NCI-H2196 (cell line): ENCODE measurements around the gene PRG2.

Experiments used
- DNase-seq: peaks from one replicate; lab custom pipeline; 2025; ENCODE audit not compliant: unreplicated experiment; lab: John Stamatoyannopoulos, UW

Gene PRG2

DNA sequence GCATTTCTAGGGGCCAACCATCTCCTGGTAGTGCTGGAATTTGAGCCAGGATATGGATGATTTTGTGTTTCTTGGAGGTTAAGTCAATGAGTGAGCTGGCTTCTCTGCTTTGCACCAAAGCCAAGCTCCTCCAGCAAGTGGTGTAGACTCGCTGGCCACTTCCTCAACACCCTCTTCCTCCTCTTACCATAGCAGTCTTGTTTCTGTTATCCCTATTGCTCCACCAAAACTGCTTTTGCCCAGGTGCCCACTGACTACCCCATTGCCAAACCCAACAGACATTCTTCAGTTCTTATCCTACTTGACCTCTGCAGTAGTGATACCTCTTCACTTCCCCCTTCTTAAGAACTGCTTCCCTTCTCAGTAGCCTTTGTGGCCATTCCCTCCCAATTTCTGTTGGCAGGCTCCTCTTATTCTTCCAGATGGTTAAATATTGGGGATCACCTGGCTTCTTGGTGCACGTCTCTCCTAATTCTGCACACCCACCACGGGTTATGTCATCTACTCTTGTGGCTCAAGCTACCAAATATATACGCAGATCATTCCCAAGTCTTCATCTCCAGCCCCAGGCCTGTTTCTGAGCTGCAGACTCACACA is 7.0 kb upstream of the PRG2 start:
- DNase-seq: no peak

DNA sequence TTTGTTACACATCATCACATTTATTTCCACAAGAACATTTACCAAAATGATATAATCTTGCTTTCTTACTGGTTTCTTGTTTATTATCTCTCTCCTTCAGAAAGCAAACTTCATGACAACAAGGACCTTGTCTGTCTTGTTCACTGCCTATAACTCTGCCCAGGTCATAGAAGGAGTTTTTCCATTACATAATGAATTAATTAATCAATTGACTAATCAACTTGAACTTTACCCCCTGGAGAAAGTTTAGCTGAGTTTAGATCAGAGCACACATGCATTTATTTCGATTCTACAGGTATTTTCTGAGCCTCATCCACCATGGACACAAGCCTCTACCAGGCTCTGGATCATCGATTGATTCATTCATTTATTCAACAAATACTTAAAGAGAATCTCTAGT is 6.3 kb upstream of the PRG2 start:
- no peak for DNase-seq

DNA sequence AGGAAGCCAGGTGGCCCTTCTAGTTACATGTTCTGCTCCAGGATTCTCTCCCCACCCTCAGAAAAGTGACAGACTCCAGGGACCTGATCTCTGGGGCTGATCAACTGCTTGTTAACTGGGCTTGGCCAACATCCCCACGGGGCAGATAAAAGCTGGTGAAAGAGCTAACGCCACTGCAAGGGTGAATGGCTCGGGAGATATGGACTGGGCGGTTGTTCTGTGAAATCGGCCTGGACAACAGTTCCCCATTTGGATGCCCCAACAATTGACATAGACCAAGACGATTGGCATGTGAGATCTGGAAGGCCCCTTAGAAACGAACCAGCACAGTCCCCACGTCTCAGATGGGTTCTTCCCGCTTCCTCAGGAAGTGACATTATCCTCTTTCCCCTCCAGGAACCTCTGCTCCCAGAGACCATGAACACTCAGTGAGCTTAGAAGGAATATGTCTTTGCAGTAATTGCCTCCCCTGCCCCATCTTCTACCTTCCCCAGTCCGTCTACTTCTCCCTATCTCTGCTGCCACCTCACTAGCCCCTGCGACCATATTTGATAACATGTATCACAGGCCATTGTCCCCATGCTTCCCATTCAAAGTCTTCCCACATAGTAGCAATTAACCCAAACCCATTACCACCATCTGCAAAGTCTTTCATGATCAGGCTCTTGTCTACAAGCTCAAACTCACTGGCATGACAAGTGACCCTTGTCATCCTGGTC is 5.6 kb upstream of the PRG2 start:
- DNase-seq: no peak

DNA sequence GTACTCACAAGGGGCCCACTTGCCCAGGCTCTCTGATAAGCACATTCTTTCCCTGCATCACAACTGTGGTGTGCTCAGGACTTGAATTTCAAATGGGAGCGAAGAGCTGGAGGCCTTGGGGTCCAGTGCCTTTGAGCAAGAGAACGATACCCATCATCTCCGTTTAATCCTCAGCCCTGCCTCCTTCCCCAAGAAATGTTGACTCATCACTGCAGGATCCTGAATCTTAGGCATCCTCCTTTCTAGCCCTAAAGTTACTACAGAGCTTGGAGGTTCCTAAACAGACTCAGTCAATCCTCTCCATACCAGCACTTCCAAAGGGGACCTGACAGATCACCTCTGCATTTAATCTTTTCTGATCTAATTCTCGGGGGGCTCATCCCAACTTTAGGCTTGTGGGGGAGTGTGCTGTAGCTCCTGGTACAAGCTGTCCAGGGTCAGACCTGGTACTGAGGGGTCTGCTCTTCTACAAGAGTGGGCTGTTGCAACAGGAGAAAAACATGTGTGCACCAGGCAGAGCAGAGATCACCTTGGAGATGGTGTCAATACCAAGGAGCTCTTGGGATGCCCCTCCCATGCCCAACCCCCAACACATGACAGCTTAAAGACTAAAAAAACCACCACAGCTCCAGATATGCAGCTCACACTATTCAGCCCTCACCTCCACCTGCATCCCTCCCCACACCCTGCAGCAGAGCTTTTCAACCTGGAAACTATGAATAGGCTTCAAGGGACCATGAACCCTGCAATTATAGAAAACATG is 3.9 kb upstream of the PRG2 start:
- no peak for DNase-seq

DNA sequence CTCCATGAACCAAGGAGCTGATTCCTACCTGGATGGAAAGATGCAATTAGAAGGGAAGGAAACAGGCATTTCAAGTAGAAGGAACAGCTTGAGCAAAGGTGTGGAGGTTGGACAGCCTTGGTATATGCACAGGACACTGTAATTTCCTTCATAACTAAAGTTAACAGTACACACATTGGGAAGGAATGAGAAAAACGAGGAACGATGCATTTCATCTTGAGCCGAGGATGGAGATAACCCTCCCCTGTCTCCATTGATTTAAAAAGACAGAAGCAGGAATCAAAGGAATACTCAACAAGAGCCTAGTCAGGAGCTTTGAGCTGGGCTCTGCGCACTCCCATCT is 2.3 kb upstream of the PRG2 start:
- no peak for DNase-seq

DNA sequence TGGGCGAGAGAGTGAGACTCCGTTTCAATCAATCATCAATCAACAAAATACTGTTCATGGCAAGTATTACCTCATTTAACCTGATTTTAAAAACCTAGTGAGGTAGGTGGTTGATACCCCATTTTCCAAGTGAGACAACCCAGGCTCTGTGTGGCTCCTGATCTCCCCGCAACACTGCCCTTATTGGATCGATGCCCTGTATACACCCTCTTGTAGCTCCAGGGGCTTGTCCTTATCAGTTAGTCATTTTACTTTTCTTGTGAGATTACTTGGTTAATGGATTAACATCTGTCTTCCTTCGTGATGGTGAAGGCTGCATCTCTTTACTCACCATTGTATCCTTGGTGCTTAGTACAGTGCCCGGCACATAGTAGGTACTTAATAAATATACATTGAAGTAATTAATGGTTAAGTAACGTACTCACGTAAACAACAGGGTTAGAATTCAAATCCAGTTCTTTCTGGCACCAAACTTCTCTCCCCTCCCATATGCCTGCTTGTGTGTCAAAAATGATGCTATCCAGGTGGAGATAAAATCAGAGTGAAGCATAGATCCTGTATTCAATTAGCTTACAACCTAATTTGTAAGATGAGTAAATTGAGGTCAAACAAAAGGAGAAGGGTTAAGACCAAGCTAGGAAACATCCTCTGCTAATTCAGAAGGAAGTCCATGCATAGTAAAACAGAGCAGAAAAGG is 1.8 kb upstream of the PRG2 start:
- no peak for DNase-seq

DNA sequence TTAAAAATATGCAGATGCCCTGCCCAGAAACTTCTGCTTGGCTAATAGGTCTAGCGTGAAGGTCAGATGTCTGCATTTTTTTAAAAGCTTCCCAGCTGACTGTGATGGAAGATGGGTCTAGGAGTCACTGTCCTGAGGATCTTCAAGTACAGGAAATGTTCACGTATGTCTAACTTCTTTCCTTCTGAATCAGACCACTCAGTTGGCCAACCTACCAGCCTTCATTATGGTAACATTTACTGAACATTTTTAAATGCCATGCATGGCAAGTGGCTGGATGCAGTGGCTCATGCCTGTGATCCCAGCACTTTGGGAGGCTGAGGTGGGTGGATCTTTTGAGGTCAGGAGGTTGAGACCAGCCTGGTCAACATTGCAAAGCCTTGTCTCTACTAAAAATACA is 1.1 kb upstream of the PRG2 start:
- DNase-seq: no peak

DNA sequence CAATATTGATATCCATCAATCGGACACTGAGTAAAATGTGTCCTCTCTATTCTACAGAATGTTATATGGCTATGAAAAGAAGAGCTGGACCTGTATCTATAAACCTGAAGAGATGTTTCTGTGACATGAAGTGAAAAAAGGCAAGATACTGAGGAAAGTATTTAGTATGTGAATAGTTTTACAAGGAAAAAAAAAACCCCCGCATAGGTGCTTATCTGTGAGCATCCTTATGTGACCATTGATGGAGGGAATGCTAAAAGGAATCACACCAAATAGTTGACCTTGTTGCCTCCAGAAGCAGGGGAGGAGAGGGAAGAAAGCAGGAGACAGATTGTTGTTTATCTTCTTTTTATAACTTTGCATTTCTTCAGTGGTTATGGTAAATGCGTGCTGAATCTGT is 661 bp upstream of the PRG2 start:
- DNase-seq: no peak

DNA sequence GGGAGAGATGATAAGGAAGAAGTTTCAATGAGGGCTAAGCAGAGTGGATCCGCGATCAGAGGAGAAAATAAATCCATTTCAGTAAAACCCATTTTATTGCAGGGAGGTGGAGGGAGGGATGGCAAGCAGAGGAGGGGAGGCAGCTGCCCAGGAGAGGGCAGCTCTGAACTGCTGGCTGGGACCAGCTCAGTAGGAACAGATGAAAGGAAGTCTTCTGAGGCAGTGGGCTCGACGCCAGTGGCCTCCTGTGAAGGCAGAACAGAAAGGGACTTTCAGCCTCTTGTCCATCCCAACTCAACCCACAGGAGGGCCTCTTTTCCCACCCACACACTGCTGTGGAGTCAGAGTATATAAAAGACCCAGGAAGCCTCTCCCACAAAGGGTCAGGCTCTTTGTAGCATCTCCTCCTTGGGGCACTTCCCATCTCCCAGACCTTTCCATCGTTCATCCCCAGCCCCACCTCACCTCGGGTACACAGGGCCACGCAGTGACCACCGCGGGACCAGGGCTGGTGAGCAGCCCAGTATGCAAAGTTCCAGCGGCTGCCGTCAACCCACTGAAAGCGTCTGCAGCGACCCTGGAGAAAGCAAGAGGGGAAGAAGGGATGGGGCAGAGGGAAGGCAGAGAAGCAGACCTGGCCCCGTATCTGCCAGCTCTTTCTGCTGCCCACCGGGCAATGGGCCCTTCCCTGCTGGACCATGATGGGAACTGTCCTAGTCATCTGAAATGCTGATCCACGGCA is 3.0 kb downstream of the PRG2 start:
- no peak for DNase-seq

DNA sequence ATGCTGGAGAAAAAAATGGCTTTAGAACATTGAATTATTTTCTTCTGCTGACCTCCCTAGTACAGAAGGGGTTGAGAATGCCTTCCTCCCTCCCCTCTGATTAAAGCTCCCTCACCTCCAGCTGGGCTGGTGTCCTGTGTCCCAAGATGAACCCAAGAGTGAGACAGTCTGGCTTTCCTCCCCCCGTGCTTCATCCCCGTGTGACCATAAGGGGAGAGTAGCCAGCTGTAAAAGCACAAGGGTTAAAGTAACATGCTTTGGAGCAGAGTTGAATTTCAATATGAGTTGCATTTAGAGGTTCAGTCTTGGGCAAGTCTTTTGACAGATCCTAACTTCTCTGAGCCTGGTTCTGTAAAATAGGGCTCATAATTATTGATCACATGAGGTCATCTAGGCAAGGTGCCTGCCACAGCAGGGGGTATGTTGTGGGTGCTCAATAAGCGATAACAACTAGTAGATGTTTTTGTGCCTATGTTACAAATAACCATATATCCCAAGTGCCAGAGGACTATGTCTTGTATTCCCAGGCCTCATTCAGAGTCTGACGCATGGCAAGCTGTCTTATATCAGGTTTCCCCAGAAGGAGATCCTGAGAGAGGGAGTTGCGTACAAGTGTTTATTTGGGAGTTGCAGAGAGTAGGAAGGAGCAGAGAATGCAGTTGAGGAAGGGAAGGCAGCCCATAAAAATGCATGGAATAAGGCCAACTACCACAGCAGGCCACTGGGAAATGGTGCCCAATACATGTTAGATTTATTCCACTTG is 4.1 kb downstream of the PRG2 start:
- DNase-seq: no peak

DNA sequence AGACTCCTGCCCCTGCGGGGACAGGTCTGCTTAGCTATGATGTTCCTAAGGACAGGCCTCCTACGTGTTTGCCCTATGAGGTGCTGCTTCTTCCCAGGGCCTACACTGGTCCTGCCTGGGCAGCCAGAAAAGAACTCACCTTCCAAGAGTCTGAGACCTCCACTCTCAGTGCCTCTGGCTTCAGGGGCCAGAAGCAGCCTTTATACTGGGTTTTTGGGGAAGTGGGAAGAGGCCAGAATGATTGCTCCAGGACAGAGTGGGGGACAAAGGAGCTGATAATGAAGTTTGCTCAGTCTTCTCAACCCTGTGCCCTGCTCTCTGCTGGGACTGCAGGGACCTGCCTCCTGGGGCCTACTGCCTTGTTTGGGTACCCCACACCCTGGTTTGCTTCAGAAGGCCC is 9.5 kb downstream of the PRG2 start, which contains the start of gene PRG3:
PRG3 (minus strand) TSS at position 176 of the 400 bp plus-strand sequence. CDS start 442 bp downstream, outside the sequence.
- no peak for DNase-seq

DNA sequence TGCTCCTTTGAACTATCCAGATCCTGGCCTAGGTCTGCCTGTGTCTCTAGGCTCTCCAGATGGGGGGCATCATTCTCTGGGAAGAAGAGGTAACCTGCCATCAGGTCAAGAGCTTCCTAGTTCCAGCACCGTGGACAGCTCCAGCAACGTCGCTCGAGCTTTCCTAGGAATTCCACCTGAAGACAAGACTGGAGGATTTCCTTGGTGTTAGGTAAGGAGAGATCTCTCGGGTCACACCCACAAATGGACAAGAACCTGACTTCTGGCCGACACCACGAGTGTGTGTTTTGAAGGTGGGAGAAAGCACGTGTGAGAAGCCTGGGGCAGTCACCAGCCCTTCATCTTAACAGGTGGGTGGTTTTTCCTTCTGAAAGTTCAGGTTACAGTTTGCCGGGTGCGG is 10.7 kb downstream of the PRG2 start:
- DNase-seq: no peak

DNA sequence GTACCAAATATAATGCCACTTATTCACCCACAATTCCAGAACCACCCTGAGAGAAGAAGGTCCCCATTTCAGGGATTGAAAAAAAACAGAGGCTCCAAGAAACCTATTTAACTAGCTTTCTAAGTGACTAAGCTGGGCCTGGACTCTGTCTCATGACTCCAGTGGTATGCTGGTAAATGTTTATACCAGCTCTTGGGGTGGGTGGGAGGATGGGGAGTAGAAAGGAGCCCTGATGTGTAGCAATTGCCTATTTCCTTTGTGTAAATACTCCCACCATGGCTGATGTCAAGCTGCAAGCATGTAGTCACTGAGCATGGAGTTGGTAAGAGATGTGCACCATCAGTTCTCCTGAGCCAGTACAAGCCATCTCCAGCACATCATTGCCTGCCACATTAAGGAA is 12.3 kb downstream of the PRG2 start:
- no peak for DNase-seq

DNA sequence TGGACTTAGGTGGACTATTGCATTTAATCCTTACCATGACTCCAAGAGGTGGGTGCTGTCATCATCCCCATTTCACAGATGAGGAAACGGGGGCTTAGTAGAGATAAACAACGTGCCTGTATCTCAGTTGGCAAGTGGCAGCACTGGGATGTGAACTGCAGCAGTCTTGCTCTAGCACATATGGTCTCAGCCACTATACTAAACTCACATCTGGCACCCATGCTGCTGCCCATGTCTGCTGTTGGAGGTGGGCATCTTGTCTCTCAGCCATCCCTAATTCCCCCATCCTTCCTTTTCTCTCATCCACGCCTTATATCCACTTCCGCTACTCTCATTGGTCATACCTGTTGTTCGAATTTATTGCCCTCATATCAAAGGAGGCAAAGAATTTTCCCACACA is 13.3 kb downstream of the PRG2 start:
- DNase-seq: no peak

DNA sequence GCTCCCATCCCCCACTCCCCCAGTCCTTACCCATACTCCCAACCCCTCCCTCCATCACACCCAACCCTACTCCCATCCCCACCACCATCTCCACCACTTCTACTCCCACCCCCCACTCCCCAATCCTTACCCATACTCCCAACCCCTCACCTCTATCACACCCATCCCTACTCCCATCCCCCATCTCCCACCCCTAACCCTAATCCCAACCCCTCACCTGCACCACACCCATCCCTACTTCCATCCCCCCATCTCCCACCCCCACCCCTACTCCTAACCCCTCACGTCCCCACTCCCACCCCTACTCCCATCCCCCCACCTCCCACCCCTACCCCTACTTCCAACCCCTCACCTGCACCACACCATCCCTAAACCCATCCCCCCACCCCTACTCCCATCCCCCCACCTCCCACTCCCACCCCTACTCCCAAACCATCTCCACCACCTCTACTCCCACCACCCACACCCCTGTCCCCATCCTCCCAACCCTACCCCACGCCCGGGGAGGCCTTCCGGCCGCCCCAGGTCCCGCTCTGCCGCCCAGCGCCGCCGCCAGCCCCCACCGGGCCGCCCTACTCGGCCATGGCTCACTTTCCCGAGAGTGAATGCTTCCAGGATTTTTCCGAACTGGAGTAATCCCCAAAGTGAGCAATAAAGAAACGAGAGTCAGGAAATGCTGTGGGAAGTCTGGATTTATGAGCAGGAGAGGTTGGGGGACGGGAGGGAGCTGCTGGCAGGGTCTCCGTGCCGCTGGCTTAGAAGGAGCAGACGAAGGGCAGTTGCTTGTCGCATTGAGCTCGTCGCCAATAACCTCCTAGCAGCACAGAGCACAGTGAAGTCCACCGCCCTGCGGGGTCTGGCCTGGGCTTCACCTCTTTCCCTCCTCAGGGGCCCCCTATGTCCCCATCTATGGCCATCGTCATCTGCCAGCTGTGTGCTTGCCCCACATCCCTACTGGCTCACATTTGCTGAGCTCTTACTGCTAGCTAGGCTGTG is 14.1 kb downstream of the PRG2 start:
- no peak for DNase-seq

DNA sequence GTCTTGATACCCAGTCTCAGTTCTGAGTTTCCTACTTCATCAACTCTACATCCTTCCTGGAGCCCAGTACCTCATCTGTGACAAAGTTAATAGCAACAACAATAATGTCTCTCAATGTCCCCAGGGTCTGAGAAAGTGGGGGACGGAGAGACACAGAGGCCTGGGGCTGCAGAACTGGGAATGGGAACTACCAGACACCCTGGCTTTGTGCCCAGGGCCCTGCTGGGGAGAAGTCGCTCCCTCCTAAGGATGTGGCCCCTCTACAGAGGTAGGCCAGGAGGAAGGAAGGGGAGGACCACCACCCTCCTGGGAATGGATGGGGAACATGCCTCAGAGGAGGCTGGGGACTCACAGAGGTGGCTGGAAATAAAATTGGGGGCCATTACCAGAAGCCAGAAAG is 15.0 kb downstream of the PRG2 start:
- DNase-seq: no peak

DNA sequence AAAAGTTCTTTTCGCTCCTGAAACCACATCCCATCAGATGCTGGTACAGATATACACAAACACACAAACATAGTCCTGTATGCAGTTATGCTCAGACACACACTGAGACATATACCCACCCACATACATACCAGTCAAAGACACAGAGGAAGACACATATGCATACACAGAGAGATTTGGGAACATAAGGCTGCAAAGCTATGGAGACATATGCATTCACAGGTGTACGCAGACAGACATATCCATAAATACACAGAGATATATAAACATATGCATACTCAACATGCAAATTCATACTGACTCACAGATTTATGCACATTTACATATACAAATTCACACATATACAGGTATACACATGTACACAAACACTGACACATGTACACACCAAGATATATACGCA is 15.5 kb downstream of the PRG2 start:
- DNase-seq: no peak

DNA sequence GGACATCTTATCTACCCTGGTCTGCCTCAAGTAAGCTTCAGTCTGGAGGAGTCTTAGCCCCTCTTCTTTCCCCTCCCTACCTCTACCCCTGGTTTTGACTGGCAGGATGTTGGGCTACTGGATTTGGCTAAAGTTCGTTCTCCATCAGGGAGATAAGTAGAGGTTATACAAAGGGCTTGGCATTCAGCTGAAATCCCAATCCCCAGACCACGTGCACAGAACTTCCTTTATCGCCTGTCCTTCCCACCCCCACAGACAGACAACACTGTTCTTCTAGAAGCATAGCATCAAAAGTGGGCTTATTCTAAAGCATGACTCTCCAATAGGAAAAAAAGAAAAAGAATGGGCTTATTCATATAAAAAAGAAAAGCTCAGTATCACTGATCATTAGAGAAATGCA is 17.3 kb downstream of the PRG2 start:
- DNase-seq: no peak

DNA sequence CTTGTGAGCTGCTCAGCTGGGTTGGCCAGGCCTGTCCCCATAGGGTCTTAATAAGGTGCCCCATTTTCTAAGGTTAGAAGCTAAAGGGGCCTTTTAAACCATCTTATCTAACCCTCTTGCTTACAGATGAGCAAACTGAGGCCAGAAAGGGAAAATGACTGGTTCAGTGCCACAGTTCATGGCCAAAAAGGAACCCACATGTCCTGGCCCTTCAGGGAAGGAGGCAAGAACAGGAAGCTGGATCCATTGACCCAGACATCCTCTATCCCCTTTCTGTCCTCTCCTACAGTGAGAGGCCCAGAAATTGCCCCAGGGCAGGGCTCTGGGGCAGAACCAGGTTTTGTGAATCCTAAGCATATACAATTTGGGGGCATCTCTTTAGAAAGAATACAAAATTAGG is 19.5 kb downstream of the PRG2 start:
- no peak for DNase-seq
